NOMO-1 (cell line): Measurements from ENCODE around the gene PTAFR.

Source experiments
- DNase-seq, 2 experiments: peaks; one replicate each; lab custom pipeline; 2025; ENCODE audit not compliant: unreplicated experiment in 2 of 2; lab: John Stamatoyannopoulos, UW

PTAFR gene, protein sequence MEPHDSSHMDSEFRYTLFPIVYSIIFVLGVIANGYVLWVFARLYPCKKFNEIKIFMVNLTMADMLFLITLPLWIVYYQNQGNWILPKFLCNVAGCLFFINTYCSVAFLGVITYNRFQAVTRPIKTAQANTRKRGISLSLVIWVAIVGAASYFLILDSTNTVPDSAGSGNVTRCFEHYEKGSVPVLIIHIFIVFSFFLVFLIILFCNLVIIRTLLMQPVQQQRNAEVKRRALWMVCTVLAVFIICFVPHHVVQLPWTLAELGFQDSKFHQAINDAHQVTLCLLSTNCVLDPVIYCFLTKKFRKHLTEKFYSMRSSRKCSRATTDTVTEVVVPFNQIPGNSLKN

DNA sequence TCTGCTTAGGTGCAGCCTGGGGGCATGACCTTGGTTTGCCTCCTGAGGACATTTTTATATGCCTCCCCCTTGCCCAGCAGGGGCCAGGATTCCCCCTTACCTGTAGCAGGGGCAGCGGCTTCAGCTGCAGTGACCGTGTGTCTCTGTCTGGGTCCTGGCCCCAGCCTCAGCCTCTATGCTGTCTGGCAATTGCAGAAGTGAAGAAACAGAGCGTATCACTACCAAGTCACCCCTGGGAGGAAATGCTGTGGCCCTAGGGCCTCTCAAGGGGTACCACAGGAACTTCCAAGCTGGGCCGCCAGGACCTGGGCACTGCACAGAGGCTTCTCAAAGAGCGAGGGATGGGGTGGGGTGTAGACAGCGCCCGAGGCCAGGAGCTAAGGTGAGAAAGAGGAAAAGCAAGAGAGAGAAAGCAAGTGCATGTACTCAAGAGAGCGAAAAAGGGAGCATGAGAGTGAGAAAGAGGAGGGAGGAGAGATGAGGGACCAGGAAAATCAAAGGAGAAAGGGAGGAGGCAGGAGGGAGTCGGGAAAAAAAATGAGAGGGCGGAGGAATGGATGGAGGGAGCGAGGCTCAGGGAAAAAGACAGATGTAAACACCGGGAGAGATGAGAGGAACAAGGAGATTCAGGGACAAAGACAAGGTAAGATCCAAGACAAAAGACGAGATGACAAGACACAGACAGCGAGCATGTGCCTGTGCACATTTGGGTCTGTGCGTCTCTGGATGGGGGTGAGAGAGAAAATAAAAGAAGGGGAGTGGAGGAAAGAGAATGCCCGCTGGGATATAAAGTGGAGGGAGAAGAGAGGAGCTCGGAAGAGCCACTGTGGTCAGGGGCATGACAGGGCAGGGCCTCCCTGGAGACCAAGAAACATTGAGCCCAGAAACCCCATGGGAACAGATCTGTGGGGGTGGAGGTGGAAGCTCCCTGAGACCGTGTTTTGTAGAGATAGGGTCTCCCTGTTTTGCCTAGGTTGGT is at the start of gene PTAFR:
Gene PTAFR, minus strand, starts transcription at position 199 of the 979 bp plus-strand sequence. CDS start 25,669 bp downstream, outside the sequence.
- DNase-seq: peak; percentile 82 to 84

DNA sequence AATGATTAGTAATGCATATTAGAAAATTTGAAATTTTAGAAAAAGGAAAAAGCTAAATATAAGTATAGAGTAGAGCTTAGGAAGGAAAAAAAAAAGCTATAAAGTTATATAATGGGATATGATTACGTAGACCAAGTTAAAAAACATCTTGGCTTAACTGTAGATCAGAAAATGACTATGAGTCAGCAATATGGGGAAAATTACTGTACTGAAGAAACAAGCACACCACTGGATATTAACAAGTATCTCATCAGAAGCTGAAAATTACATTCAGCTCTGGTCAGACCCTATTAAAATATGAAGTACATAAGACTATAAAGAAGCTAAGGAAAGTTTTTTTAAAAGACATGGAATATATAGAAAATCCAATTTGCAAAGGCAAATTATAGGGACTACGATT is 36.8 kb upstream of the PTAFR start:
- DNase-seq: no peak

DNA sequence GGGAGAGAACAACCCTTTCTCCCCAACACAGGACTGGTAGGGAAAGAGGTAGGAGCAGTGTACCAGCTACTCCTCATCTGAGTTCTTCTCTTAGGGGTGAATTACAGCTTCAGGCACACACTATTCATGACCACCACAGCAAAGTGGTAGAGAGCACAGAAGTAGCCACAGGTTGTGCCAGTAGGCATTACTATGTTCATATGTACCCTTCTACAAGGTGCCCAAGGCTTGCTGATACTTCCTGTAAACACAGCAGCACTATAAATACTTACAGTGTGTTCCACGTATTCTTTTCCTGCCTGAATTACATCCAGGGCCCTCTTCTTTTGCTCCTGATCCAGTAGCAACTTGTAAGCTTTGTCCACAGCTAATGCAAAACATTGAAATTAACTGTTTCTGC is 33.2 kb upstream of the PTAFR start:
- DNase-seq: no peak

DNA sequence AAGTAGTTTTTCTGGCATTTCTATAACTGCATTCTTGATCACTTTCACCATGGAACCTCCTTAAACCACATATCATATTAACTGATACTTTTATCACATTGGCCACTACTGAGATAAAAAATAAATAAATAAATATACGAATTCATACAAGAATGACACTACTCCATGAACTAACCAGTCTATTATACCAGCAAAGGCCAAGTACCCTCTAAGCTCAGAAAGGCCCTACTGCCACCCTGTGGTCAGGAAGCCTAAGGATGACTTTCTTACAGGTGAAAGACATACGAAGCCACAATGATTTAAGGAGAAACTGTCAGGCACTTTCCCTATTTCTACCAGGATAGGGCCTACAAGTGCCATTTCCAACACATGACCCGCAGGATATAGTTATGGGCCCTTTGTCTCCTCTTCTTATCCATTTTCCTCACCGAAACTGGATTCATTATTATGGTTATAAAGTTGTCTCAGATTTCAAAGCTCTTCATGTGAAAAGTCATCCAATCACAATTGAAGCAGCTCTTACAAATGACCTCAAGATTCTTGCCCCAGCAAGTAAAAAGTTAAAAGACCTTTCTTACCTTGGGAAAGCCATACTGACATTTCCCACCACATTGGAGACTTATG is 32.4 kb upstream of the PTAFR start:
- DNase-seq: peak; percentile 59 to 72

DNA sequence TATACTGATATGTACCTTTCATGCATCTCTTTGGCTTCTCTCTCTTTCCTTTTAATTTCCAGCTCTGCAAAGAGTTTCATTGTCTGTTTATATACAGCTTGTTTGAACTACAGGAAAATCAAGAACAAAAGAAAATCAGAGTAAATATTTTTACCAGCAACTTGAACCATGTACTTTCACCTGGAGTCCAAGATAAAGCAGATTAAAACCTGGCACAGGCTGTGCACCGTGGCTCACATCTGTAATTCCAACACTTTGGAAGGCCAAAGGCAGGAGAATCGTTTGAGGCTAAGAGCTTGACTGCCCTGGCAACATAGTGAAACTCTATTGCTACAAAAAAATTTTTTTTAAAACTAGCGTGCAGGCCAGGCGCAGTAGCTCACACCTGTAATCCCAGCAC is 28.8 kb upstream of the PTAFR start:
- DNase-seq: no peak

DNA sequence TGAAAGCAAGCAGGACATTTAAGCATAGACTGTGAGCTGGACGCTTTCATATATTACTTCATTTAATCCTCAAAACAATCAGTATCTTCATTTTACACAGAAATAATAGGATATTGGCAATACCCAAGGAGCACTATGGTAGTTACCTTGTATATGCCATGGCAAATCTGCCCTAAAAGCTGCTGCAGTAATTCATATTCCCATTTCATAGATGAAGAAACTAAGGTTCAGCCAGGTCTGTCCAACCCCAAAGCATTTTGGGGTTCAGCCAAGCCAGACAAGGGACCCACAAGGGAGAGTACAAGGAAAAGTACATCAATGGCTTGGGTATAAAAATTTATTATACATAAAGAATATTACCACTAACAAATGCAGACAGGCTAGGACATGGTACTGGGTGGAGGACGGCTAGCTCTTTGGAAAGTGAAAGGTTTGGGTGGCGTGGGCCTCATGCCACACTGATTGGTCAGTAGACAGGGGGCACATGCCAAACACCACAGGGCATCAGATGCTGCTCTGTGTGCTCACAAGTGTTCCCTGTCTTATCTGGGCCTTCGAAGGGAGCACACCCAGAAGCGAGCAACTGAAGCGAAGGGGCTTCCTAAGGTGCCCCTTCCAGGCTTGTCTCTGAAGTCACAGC is 23.9 kb upstream of the PTAFR start:
- no peak for DNase-seq

DNA sequence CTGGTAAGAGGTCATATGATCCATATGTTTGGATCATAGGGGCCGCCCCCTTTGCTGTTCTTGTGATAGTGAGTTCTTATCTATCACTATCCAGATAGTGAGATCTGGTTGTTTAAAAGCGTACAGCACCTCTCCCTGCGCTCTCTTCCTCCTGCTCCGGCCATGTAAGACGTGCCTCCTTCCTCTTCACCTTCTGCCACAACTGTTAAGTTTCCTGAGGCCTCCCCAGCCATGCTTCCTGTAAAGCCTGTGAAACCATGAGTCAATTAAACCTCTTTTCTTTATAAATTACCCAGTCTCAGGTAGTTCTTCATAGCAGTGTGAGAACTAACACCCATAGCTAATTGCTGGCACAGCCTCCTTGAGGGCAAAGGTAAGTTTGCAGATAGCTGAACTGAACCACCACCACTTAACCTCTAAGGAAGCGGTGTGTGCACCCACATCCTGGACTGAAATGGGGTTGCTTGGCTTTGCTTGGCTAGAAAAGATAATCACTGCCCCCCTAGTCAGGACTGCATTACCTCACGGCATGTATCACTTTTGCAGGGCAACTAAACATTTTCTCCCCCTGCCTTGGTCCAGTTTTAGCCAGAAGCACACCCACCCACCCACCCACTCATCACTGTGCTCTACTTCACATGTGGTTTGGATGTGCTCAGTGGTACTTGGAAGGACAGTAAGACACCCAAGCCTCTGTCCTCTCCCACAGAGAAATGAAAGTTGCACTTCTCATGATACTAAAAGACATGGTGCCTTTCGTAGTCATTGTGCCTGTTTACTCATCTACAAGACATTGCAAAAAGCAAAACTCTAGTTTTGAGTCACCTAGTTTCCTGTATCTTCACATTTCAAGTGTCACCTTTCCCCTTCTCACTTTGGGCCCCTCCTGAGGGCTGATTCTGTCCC is 23.1 kb upstream of the PTAFR start:
- no peak for DNase-seq

DNA sequence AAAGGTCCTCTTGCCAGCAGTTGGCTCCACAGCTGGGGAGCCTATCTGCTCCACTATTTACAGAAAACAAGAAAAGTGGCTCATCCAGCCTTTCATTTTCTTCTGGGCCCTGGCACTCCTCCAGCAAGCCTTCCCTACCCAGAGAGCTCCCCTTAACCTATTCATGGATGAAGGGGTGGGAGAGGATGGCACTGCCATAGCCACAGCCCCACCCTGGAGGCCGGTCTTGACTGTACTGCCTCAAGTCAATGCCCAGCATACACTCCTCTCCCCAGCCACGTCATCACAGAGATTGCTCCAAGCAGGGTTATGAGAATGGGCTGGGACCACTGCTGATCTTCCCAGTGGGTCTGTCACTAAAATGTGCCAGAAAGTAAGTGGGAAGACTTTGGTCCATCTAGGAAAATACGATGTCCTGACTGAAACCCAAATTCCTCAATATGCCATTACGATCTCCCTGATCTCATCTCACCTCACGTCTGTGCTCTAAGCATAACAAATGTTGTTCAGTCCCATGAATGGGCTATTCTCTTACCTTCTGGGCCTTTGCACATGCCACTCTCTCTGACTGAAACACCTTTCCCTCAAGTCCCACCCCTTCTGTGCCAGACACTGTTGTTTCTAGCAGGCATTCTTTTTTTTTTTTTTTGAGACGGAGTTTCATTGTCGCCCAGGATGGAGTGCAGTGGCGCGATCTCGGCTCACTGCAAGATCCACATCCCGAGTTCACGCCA is 21.4 kb upstream of the PTAFR start:
- no peak for DNase-seq

DNA sequence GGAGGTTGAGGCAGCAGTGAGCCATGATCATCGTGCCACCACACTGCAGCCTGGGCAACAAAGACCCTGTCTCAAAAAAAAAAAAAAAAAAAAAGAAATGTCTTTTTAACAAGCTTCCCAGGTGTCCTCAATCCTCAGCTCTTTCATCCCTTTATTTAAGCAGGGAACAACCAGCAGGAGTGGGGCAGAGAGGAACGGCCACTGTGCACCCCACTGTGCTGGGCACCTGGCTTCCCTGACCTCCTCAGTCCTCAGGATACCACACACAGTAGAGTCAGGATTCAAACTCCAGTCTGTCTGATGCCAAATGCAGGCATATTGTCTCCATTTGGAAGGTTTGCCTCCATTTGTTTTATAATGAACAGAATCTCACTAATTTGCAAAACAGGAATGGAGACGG is 19.8 kb upstream of the PTAFR start:
- DNase-seq: no peak

DNA sequence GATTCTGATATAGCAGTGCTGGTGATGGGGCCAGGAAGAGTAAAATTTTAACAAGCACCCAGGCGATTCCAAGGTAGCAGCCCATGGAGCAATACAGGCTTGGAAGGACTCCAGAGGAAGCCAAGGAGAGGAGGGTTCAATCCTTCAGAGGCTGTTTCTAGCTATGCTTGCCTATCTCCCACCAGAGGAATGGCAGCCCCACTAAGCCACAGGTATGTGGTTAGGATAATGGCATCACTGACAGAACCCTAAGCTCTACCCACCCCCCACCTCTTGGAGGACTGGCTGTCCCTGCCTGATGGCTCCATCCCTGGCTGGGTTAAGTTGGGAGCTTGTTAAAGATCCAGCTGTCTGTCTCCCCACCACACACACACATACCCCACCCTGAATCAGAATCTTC is 19.3 kb upstream of the PTAFR start:
- DNase-seq: no peak

DNA sequence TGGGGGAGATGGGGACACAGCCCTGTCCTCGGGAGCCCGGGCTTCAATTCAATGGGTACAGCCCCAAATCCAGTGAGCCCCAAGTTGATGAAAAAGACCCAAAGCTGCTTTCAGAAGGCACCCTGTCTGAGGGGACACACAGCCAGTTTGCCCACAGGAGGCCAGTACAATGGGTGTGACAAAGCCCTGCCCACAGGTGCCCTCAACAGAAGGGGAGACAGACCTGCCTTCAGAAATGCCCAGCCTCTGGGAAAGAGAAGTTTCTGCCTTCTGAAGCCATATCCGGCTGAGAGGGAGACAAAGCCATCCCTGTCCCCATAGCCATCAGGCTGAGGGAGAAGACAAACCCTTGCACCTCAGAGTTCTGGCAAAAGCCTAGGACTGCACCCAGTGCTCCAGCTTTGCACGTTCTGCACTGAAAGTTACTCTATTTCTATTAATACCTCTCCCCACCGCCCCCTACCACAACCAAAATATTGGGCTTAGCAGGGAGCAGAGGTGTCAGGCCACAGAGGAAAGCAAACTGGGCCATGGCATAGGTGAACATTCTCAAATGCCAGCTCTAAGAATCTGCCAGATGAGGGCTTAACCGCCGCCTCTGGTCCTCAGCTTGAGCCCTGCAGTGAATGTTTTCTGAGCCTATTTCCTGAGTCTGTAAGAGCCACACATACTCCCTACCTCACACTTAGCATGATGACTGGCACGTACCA is 18.0 kb upstream of the PTAFR start:
- DNase-seq: no peak

DNA sequence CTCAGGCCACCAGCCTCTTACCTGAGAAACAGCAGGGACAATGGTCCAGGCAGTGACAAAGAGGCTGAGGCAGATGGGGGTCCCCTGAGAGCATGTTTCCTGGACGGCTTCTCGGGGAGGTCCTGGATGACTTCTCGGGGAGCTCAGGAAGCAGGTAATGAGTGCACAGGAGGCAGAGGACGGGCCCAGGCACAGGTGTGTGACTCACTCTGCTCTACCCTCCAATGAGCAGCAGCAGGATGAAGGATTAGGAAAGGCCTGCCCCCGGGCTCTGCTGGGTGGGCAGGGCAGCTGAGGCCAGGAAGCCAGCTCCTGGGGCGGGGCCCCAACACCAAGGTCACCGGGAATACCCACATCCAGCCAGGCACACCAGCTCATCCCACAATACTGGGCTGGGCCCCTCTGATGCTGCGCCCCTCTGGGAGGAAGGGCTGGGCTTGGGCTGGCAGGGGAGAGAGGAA is 17.2 kb upstream of the PTAFR start:
- DNase-seq: no peak

DNA sequence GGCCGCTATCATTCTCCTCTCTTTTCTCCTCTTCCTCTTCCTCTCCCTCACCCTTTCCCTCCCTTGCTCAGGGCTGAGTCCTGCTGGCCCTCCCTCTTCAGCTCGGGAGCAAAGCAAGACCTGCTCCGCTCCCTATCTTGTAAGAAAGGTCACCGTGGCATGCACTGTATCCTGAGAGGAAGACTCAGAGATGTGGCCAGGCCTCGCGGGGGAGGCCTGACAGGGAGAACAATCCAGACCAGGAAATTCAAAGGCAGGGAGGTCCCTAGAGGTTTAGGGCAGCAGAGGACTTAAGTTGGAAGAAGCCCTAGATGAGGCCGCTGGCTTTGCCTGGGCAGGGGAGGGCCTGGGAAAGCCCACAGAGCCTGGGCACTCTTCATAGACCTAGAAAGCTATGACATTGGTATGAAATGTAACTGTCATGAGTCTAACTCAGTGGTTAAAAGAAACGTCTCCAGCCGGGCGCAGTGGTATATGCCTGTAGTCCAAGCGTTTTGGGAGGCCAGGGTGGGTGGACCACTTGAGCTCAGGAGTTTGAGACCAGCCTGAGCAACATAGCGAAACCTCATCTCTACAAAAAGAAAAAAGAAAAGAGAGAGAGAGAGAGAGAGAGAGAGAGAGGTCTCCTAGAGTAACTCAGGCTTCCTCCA is 14.6 kb upstream of the PTAFR start:
- no peak for DNase-seq

DNA sequence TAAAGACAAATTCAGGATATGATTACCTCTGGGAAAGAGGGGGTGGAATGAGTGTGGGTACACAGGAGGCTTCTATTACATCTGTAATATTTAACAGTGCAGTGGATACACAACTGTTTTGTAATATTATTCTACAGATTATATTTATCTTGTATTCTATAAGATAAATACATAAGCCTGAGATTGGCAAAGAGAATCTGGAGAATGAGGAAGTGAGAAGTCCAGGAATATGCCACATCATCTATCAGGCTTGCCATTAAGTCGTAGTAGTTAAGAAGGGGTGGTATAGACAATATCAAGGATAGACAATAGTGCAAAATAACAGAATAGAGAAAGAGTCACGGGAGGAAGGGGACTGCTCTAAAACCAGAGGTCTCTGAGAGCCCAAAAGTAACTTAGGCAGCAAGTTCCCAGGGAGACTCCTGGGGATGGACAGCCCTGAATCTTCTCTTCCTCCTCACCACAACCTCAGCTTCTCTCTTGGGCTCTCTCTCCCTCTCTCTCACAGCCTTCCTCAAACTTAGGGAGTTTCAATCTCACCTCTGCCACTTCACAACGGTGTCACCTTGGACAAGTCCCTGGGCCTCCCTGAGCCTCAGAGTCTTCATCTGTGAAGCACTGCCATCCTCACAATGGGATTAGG is 14.0 kb upstream of the PTAFR start:
- peak; percentile 21 to 76 for DNase-seq

DNA sequence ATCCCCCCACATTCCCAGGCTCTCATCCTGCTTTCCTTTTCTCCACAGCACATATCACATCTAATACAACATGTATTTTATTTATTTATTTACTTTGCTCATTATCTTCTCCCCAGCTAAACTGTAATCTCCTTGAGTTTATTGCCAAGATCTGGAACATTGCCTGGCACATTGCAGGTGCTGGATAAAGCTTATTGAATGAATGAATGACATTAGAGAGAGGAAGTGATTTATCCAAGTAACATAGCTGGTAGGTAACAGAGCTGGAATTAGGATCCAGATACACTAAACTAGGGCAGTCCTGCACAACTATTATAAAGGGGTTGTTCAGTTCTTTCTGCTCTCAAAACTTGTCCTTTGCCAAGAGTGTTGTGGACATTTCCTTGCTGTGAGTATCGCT is 8.6 kb upstream of the PTAFR start:
- DNase-seq: no peak

DNA sequence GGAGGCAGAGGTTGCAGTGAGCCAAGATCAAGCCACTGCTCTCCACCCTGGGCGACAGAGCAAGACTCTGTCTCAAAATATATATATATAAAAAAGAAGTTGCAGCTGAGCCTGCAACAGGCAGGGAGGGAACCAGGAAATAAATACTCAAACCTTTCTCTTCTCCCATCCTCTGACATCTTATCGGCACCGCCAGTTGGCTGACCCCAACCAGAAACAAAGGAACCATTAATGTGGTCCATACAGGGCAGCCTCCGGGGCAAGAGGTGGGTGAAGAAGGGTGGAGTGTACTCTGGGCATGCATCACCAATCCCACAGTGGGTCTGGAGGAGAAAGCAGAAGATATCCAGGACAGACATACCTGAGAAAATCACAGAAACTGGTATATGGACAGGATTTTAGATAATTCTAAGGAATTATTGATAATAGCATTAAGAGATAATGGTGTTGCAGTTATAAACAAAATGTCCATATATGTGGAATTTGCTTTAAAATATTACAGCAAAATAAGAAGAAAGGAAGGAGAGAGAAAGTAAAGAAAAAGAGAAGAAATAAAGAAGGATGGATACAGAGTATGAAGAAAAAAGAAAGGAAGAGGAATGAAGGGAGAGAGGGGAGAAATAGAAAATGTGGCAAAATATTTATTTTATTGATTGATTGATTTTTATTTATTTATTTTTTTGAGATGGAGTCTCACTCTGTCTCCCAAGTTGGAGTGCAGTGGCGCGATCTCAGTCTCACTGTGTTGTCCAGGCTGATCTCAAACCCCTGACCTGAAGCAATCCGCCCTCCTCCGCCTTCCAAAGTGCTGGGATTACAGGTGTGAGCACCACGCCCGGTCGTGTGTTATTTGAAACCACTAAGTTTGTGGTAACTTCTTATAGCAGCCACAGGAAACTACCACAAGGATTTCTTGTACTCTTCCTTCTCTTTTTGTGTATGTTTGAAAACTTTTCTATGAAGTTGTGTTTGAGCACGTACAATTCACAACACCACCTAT is 4.1 kb upstream of the PTAFR start:
- DNase-seq: no peak
